ENCODE results near the gene HACD4. TPM values are rescaled to one million over a fixed set of nuclear protein-coding genes. Genes with fewer than 3 reads are reported as not detected.

Gene HACD4, protein sequence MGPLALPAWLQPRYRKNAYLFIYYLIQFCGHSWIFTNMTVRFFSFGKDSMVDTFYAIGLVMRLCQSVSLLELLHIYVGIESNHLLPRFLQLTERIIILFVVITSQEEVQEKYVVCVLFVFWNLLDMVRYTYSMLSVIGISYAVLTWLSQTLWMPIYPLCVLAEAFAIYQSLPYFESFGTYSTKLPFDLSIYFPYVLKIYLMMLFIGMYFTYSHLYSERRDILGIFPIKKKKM
- 1.0 to 1.6 TPM (median 1.1 TPM) in 5 replicates for total RNA-seq (2022; extraction: Qiagen RNA extraction; ENCODE audit: low read depth)

DNA sequence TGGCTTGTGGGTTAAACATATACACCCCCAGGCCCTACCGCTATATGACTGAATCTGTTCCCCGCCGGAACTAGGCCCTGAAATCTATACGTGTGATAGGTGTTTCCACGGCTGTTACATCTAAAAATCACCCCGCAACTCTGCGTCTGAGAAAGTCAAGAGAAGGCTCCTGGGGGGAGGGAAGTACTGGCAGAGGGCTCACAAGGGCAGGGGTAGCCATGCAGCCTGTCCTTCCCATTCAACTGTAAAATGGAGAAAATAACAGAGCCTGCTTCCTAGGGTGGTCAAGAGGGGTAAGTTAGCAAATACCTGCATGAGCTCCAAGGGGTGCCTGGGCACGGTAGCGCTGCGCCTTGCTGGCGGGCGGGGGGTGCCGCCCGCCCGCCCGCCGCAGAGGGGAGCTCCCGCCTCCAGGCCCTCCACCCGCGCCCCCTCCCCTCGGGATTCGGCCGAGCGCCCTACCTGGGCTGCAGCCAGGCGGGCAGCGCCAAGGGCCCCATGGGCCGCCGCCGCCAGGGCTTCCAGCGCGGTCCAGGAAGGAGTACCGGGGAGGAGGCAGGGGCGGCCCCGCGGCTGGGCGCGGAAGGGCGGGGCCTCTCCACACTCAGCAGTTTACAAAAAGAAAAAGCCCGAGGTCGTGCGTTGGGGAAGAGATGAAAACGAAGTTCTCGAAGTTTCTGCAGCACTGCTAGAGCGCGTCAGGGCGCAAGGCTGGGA lies at the start of gene HACD4:
HACD4 (minus strand) TSS at position 550 of the 717 bp plus-strand sequence; CDS start at position 500, 50 bp downstream.

GRCh38 chr9:21077781-21078180 lies 46.3 kb upstream of the HACD4 start, which contains the start of gene IFNB1:
Gene IFNB1, minus strand, starts transcription at chr9:21077942. Its CDS starts 73 bp downstream, at chr9:21077869.

Other genes starting within 250 kb of the HACD4 start
- not detected in 5 replicates for gene IFNB1, start 46.3 kb upstream of the HACD4 start, total RNA-seq (2022; extraction: Qiagen RNA extraction; ENCODE audit: low read depth)
- not detected in 5 replicates for gene IFNW1, start 110.2 kb upstream of the HACD4 start, total RNA-seq (2022; extraction: Qiagen RNA extraction; ENCODE audit: low read depth)
- not detected in 5 replicates for gene IFNA21, start 135.0 kb upstream of the HACD4 start, total RNA-seq (2022; extraction: Qiagen RNA extraction; ENCODE audit: low read depth)
- not detected in 5 replicates for gene IFNA4, start 155.9 kb upstream of the HACD4 start, total RNA-seq (2022; extraction: Qiagen RNA extraction; ENCODE audit: low read depth)
- gene IFNA7, start 170.6 kb upstream of the HACD4 start, total RNA-seq (2022; extraction: Qiagen RNA extraction; ENCODE audit: low read depth): not detected in 5 replicates
- gene IFNA10, start 175.5 kb upstream of the HACD4 start, total RNA-seq (2022; extraction: Qiagen RNA extraction; ENCODE audit: low read depth): not detected in 5 replicates
- gene IFNA16, start 185.7 kb upstream of the HACD4 start, total RNA-seq (2022; extraction: Qiagen RNA extraction; ENCODE audit: low read depth): not detected in 5 replicates
- not detected in 5 replicates for gene IFNA17, start 196.6 kb upstream of the HACD4 start, total RNA-seq (2022; extraction: Qiagen RNA extraction; ENCODE audit: low read depth)
- not detected in 5 replicates for gene IFNA14, start 208.4 kb upstream of the HACD4 start, total RNA-seq (2022; extraction: Qiagen RNA extraction; ENCODE audit: low read depth)

Measured in A549 treated with DMSO at 1 μM for 4 hours (cell line).